CD4-positive, alpha-beta T cell treated with Interleukin-15 for 1 hour (primary cell): Measurements from ENCODE around the gene SERPINB8.

Experiments
- DNase-seq: peaks from one replicate; pipeline ENCODE4 v3.0.0-alpha.2; 2020

SERPINB8 gene

DNA sequence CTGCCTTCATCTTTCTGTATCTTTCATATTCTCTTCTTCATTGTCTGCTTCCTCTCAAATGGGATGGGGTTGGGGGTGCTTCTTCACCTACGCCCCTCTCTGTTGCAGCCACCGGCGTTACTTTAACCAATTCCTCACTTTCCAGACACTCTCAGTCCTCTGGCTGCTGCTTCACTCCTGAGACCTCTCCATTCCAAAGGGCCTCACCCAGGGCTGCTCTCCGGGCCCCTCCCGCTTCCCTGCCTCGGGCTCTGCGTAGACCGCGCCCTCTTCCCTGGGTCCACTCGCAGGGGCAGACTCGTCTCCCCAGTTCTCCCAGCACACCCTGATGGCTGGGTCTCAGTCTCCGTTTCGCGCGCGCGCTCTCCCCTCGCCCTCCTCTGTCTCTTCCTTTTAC lies 926 bp downstream of the SERPINB8 start:
- no peak for DNase-seq

DNA sequence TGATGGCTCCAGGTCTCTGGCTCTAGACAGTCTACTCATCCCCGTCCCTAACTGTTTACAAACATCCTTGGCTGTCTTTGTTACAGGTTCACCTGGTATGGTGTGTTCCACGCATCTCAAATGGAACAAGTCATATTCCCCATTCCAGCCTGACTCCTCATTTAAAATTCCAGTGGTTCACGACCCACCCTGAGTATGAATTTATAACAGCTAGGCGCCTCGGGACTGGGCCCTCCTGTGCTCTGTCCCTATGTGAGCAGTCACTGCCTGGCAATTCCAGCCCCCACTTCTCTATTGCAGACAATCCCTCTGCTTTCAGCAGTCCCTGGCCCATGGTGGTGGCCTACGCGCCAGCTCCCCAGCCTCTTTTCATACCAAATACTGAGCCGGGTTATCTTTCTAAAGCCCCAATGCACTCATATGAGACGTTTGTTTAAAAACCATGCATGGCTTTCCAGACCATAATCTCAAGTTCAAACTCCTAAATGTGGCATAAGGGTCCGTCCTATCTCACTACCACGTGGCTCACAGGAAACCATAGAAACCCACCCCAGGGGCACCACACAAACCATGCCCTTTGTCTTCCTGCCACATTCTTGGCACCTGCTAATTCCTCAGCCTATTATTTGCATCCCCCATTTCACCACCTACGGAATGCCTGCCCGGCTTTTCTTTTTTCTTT lies 1.6 kb downstream of the SERPINB8 start:
- DNase-seq: no peak

DNA sequence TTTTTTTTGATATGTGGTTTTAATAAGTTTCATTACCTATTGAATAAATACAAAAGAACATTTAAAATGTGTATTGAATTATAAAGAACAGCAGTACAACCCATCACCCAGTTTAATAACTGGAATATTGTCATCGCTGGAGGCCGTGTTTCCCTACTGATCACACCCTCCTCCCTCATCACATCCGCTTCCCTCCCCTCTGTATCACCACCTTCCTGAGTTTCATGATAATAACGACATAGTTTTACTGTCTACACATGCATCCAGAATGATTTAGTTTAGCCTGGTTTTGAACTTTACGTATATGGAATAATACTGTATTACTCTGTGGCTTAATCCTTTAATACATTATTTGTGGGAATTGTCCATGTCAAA lies 2.1 kb downstream of the SERPINB8 start:
- no peak for DNase-seq

DNA sequence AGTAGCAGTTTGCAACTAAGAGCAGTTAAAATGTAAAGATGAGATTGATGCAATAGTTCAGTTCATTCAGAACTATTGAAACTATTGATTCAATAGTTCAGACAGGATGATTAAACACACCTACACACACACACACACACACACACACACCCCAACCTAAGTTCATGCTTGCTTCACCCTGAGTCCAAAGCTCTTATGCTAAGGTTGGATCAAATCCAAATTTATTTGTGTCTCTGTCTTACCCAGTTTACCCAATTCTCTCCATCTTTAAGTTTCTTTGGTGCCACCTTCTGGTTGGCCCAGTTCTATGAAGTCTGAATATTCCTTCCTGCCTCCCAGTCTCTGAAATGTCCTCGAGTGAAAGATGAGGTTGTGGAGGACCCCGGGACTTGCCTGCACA lies 5.1 kb downstream of the SERPINB8 start:
- no peak for DNase-seq

DNA sequence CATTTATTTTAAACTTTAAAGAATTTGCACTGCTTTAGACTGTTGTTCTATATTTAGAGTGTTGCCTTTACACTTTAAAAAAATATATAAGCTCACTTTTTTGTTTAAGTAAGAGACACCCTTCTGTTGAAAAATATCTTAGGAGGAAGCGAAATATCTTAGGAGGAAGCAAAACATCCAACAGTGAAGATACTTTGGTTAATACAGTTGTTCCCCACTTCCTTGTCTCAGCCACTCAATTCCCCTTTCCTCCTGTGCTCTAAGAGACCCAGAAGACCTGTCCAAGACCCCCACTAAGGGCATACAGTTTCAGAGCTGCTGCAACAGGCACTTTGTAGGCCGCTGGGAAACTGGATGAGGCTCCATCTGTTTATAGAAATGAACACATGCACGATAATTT lies 5.7 kb downstream of the SERPINB8 start:
- no peak for DNase-seq

DNA sequence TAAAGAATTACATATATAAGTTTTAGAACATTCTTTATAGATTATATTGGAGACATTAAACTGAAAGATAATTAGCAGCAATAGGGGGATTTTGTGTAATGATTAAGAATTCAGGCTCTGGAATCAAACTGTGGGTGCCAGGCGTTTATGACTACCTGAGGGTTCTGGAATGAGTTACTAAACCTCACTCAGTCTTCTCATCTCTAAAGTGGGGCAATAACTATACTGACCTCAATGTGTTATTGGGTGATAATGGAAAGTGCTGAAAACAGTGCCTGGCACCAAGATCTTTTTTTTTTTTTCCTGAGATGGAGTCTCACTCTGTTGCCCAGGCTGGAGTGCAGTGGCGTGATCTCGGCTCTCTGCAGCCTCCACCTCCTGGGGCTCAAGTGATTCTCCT lies 7.2 kb downstream of the SERPINB8 start:
- DNase-seq: no peak

DNA sequence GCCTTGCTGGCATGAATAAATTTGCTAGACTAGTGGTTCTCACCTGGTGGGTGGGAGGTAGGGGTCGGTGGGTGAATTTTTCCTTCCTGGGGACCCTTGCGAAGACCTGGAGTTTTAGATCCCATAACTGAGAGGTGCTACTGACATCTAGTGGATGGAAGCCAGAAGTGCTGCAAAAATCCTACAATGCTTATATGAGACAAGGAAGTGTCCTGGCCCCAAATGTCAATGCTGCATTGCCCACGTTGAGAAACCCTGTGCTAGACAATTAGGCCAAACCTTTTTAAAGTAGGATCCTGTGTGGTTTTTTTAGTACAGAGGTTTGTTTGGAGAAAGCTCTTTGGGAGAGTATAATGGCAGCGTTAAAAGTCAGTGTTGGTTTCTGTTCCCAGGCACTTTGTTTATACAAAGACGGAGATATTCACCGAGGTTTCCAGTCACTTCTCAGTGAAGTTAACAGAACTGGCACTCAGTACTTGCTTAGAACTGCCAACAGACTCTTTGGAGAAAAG lies 9.6 kb downstream of the SERPINB8 start:
- DNase-seq: peak; percentile 32

DNA sequence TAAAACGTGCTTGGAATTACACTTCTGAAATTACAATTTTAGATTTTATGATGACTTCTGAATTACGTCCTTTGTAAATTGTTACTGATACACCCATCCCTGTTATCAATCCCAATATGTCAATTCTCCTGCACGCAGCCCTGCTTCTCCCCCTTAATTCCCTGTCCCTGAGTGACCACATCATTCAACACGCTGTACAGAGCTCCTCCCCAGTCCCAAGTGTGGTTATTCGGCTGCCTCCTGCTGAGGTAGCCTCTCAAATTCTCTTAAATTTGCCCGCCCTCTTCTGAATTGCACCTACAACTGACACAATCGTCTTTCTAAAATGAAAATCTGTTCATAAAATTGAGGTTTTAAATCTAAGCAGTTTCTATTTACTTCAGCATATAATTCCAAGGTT lies 10.1 kb downstream of the SERPINB8 start:
- DNase-seq: no peak

DNA sequence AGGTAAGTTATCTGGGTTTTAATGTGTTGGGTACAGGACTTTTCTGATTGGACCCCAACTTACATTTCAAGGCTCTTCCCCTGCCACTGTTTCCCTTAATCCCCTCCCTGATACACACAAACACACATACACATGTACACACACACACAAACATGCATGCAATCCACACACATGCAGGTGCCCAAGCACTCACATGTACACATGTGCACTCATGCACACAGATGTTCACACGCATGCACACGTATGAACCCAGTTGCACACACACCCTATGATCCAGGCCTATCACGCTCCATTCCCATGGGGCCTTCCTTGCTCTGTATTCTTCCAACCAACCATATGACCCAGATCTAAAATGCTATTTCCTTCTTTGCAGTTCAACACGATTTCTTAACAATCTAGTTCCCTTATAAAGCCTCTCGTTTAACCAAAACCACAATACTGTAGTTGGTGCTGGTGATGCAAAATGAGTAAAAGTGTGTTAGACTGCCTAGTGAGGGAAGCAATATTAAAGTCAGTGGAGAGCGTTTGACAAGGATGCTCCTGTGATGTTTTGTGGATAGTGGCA lies 11.1 kb downstream of the SERPINB8 start:
- DNase-seq: no peak

DNA sequence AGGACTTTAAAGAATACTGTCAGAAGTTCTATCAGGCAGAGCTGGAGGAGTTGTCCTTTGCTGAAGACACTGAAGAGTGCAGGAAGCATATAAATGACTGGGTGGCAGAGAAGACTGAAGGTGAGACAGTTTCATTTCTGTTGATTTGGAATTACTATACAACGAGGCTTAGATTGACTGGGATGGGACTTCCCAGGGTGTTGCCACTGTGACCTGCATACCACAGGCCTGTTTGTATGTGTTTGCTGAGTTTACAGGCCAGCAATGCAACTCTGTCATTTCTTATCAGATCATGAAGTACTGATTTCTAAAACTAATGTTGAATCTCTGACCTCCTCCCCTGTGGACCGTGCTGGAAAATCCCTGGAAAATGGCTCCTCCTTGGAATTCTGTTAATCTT lies 11.8 kb downstream of the SERPINB8 start:
- DNase-seq: no peak

DNA sequence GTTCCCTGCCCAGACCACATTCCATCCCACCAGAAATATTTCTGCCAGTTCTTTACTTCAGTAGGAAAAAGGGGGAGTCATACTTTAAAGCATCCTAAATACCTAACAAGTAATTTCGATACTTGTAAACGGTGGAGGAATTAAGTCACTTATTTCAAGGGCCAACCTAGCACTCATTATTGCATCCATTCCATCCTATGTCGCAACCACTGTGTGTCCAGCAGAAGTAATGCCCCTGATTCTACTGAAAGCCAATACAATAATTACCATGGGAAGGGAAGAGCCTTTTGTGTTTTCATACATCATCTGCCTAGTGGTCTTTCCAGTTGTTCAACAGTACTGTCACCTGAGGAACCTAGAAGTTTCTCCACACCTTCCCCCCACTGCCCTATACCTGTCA lies 12.5 kb downstream of the SERPINB8 start:
- no peak for DNase-seq

DNA sequence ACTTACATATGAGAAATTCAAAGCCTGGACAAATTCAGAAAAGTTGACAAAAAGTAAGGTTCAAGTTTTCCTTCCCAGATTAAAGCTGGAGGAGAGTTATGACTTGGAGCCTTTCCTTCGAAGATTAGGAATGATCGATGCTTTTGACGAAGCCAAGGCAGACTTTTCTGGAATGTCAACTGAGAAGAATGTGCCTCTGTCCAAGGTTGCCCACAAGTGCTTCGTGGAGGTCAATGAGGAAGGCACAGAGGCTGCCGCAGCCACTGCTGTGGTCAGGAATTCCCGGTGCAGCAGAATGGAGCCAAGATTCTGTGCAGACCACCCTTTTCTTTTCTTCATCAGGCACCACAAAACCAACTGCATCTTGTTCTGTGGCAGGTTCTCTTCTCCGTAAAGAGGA lies 17.0 kb downstream of the SERPINB8 start:
- no peak for DNase-seq

DNA sequence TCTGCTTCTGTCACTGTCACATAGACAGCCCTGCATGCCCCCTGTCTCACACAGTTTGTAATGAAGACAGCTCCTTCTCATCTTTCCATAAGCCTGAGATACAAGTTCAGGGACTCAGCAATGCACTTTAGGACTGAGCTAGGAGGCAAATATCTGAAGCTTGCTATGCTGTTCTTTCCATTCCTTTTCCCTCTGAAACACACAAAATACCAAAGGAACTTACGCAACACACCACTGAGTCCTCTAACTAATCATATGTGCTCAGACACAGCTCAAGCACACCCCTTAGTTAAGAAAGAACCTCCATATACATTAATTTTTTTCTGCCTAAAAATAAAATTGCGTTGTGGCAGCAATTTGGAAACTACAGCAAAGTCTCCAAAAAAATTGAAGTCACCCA lies 17.9 kb downstream of the SERPINB8 start:
- no peak for DNase-seq

DNA sequence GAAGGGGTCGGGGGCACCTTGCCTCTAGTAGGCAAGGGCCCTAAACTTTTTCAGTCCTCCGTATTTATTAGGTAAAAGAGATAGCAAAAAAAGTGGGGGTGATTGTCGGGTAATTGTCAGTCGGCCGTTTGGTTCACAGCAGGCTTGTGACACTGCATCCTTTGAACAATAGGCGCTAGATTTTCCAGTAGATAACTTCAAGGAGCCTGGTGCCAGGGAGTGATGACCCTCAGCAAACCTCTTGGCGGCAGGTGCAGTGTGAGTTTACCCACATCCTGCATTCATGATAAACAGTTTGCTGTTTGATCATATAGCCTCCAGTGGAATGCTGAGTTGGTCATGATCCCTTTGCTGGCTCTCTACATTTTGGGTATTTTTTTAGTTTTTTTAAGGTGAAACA lies 22.9 kb downstream of the SERPINB8 start:
- no peak for DNase-seq

DNA sequence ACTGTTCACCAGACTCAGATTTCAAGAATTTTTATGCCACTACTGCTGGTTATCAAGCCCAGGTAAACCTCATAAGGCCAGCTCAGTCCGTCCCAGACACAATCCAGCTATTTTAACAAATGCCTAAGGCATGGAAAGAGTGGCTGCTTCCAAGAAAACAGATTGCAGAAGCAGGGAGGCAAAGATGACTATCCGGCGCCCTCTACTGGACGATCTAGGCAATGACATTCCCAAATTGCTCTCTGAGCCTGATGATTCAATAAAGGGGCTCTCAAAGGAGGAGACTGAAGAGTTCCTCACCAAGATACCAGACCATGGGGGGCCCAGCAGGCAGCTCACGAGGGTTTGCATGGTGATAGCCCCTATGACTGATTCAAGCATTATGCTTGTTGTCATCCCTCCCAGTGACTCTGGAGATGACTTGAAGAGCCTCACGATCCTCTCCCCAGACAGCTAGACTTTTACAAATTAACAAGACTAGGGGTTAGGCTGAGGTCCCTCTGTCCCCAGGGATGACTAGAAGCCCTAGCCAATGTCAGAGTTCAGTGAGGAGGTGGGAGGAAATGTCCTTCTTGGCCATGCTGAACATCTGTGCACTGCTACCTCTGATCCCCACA lies 25.0 kb downstream of the SERPINB8 start:
- peak; percentile 22 for DNase-seq

DNA sequence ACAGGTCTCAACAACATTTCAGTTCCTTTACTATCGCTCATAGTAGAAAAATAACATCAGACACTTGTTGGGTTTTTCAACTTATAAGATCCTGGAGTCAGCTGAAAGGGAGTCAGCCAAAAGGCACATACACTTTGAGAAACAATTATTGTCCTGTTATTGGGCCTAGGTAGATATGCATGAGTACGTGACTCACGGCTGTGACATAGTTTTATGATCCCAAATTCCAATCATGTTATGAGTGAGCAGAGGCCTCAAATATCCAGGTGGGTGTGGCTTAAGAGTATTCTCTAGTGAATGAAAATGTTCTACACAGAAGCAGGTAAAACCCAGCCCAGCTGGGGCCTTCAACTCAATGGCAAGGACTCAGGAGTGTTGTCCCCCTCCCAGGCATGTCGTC lies 27.2 kb downstream of the SERPINB8 start:
- DNase-seq: no peak

DNA sequence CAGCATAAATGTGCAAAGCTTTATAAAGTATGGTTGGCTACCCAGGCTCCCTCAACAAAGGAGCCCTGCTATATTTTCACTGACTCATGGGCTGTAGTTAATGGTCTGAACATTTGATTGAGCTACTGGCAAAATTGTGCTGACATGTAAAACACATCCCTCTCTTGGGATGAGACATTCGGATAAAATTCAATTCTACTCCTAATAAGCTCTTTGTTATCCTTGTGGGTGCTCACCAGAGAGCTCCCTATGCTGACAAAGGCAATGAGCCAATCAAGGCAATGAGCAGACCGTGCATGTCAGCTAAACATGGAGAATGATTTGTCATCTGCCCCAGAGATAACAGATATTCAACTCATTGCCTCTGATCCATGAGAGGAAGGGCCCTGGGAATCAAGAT lies 27.7 kb downstream of the SERPINB8 start:
- DNase-seq: no peak

DNA sequence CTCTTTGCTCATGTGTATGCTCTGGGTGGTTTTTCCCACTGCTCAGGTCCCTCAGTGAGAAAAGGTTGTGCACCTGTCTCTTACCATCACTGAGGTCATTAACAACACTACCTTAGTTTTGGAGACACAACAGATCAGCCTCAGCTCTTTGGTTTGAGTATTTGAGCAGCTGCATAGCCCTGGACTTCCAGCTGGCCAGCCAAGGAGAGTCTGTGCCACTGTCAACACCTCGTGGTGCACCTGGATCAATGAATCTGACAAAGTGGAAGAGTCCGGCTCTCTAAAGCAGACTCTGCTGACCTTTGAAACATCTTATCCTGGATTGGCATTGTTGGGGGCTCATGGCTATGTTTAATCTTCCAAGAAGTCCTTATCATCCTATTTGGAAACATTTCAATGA lies 30.0 kb downstream of the SERPINB8 start:
- DNase-seq: no peak

DNA sequence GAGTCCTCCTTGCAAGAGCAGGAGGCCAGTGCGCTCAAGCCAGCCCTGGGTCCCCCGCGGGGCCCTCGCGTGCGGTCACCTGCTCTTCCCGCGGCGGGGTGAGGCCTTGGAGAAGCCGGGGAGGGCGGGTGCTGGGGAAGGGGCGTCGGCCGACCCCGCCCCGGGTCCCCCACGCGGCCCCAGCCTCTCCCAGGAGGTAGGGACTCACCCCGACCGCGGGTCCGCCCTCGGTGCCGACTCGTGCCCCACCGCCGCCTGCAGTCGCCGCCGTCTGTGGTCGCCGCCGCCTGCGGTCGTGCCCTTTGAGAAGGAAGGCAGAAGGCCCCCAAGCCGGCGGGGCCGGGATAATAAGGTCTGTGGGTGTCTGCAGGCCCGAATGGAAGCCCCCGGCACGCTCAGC lies 32.7 kb downstream of the SERPINB8 start:
- no peak for DNase-seq

DNA sequence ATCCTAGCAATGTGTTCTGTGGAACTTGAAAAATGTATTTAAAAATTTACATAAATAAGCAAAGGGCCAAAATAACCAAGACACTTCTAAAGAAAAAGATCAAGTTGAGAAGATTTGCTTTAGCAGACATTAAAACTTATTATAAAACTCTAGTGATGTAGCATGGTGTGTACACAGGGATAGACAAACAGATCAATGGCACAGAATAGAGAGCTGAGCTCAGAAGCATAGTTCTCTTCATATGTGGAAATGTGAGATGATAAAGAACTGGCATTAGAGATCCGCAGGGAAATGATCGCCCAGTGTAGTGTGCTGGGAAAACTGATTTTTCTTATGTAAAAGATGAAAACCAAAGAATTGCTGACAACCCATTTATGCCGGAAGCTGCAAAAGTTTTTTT lies 39.4 kb downstream of the SERPINB8 start:
- DNase-seq: no peak

DNA sequence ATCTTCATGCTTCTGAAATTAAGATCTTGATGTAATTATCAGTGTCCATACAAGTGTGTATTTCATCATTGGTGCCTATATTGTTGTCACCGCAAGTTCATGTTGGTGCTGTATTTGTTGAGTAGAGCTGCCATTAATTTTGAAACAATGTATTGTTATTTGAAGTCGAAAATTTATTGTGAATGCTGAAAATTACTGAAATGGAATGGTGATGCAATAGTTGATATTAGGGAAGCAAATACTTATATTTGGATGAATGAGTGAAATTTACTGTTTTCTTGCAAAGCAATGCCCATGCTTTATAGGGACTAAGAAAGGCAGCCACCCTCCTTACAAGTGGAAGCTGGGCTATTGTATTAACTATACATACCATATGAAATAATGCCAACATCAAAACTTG lies 41.6 kb downstream of the SERPINB8 start:
- no peak for DNase-seq

DNA sequence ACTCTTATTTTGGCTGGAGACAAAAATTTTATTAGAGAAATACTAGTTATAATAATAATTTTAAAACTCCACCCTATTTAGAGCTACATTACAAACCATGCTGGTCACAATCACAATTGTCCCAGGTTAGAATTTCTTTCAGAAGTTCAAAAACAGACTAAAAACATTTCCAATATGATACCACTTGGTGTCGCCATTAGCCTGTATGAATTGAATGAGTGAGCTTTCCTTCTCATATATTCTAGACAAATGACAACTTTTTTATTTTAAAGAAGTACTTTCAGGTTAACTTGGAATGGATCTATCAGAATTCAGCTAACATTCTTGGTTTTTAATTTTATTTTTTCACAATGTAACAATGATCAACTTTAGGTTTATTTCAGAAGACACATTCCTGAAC lies 48.0 kb downstream of the SERPINB8 start:
- DNase-seq: no peak

DNA sequence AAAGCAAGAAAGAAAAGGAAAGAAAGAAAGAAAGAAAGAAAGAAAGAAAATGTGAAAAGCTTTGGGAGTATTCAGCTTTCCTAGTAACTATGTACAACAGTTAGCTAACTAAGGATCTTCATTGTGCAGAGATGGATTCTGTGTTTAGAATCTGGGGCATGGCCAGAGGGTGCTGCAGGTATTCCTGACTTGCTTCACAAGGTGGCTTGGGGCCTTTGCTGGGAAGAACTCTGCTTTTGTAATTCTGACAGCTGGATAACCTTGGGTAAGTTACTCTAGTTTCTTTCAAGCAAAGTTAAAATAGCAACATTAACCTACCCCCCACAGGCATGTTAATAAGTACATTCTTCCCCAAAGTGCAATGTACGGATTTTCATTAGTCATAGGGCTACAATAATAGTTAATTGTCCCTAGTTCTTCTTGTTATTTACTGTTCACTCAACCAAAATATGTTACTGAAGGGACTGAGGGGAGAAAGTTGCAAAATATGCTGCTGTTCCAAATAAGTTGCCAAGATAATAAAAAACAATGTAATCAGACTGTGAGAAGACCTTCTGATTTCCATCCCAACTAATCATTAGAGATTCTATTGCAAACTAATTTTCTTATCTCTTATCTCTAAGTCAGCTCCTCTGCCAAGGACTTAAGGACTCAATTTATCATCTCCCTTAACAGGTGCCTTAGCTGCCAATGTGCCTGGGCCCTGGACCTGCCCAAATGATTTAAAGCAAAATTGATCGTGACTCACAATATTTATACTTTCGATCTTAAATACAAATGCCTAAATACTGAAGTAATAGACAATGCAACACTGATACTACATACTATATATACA lies 50.3 kb downstream of the SERPINB8 start:
- no peak for DNase-seq

DNA sequence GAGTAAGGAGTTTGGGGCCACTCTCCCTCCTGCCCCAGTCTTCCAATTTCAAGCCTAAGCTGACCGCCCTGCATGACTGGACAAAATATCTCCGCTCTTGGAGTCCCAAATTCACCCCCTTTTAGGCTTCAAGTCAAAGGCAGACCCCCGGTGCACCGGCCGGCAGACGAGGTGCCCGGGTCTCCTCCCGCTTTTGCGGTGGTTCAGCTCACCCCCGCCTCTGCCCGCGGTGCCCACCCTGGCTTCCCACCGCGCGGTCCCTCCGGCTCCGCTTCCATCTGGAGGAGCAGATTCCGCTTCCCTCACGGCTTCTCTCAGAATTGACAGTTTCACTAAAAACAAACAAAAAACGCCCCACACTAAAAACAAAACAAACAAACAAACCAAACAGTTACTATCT lies 56.5 kb downstream of the SERPINB8 start:
- no peak for DNase-seq
